HK-2 (cell line): Measurements from ENCODE around the gene CDR2.
A peak's percentile ranks its signal among the peaks of the same experiment; 100 is the strongest.
"Not testable (repeated sequence)": the region's sequence is repeated elsewhere in the genome, so short reads cannot be mapped to it uniquely, and the experiment has no call there.

Experiments
- DNase-seq: peaks from one replicate; pipeline ENCODE4 v3.0.0-alpha.2; 2018; ENCODE audit not compliant: unreplicated experiment

The CDR2 gene

DNA sequence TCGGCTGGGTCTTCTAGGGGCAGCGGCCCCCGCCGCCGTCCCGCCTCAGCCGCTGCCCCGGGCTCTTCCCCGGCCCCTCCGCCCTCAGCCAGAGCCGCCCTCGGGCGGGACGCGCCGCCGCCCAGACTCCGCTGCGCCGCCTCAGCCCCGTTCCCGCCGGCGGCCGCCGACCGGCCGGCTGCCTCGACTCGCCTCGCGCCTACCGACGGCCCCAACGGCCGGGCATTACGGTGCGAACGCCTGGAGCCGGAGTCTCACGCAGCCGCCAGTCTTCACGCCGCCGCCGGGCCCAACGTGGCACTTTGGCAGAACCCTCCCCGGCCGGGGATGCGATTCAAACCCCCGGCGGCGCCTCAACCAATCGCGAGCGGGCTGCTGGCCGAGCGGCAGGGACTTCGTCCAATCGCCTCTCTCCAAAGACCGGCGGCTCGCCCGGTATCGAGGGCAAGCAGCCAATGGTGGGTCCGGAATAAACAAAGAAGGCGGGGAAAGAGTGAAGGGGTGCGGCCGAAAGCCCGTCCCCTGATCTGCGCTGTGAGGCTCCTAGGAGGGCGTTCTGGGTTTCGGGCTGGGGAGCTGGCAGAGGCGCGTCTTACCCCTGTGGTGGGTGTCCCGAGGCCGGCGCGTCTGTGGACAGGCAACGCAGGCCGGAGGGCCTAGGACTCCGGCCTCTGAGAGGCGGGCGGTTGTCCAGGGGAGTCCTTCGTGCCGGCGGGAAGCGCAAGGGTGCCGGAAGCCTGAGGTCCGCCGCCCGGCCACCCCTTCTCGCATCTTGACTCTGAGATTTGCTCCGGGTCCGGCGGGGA lies at the start of gene CDR2:
CDR2 (minus strand) TSS at position 309 of the 806 bp plus-strand sequence. CDS start 310 bp downstream, outside the sequence.
- DNase-seq, result peak; percentile 95

DNA sequence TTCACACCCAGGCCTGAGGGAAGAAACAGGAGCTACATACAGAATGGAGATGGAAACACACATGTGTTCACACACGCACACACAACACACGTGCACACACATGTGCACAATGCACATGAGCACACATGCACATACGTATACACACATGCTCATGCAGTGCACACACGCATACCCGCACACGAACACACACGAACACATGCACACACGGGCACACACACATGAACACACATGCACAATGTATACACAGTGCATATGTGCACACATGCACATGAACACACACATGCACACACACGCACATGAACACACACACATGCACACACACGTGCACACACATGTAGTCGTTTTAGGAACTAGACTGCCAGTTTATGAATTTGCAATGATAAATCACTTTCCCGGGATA lies 49.3 kb upstream of the CDR2 start:
- DNase-seq, result no peak

DNA sequence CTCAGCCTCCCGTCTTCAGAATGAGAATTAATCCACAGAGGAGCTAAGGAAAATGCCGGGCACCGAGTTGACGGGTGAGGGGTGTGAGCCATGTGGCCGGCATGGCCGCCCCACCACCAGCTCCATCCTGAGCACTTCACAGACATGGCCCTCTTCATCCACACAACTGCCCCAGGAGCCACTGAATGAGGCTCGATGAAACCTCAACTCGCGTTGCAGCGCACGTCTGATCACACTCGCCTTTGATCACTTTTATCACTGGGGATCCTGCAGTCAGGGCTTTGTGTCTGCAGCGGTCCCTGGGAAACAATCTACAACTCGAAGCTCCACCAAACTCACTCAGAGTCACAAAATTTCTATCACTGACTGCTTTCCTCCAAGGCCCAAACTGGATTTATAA lies 46.7 kb upstream of the CDR2 start:
- DNase-seq, result no peak

- no peak for DNase-seq
Observed at GRCh38 chr16:22420606-22421135, 46.3 kb upstream of the CDR2 start.

DNA sequence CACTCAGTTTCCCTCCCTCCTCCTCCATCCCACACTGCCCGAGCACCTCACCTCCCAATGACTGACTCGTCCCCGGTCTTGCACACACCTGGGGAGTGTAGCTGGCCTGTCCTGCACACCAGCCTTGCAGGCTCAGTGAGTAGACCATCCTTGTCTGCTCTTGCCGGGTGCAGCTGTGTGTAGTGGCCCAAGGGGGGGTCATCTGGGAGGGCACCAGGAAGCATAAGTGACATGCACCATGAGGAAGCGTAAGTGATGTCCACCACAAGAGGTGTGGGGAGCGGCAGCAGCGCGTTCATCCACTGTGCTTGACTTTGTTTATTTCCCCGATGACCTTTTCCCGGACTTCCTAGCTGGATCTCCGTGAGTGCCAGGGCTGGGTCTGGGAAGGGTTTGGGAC lies 45.5 kb upstream of the CDR2 start:
- DNase-seq, result no peak

GRCh38 chr16:22418826-22419225 lies 44.4 kb upstream of the CDR2 start:
- no peak for DNase-seq

DNA sequence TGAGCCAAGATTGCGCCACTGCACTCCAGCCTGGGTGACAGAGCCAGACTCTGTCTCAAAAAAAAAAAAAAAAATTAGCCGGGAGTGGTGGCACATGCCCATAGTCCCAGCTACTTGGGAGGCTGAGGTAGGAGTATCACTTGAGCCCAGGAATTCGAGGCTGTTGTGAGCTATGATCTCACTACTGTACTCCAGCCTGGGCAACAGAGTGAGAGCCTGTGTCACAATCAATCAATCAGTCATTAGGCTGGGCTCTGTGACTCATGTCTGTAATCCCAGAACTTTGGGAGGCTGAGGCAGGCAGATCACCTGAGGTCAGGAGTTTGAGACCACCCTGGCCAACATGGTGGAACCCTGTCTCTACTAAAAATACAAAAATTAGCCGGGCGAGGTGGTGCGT lies 43.4 kb upstream of the CDR2 start:
- not testable (repeated sequence) for DNase-seq

DNA sequence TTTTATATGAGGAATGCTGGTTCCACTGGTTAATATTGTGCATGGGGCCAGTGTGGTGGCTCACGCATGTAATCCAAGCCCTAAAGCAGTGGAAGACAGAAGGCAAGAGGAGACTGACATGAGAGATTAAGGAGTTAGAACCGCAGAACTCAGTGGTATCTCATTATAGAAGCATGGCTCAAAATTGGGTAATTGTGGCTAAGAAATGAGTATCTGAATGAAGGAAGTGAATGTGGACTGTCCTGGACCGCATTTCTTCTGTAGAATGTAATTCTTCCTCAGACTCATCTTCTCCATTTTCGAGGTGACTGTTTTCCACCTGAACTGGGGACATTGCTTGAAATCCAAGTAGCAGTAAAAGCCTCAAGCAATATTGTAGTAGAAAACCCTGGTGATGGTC lies 42.6 kb upstream of the CDR2 start:
- no peak for DNase-seq

GRCh38 chr16:22413819-22414218 lies 39.4 kb upstream of the CDR2 start:
- DNase-seq, result no peak

- no peak for DNase-seq
Observed at GRCh38 chr16:22407486-22407885, 33.1 kb upstream of the CDR2 start.

DNA sequence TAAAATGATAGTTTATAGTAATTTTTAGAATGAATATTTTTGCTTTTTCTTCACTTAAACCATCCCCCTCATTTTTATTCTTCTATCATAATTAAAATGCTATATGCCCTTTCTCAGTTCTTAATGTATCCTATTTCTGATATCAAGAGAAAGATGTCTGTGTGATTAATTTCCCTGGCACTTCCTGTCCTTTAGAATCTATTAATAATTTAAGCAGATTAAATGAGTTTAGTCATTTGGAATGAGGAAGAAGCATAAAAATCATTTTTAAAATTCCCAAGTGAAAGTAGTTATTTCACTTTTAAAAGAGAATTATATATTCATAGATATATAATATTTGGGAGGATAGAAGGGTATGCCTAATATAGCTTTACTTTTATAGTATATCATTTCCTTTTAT lies 27.8 kb upstream of the CDR2 start:
- DNase-seq, result no peak

DNA sequence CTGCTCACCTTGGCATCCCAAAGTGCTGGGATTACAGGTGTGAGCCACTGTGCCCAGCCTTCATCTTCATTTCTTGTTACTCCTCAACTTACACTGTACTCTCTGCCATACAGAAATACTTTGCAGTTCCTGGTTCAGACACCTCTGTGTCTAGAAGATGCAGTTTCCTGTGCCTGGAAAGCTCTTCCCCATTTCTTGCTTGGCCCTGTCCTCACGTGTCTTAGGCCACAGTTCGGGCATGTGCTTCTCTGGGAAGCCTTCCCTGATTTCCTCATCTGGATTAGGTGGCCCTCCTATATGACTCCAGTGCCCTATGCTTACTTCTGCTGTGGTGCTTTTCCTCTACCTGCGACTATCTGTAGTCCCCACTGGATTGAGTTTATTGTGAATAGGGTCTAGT lies 26.5 kb upstream of the CDR2 start:
- no peak for DNase-seq

- DNase-seq, result no peak
Observed at GRCh38 chr16:22397931-22398330, 23.5 kb upstream of the CDR2 start.

DNA sequence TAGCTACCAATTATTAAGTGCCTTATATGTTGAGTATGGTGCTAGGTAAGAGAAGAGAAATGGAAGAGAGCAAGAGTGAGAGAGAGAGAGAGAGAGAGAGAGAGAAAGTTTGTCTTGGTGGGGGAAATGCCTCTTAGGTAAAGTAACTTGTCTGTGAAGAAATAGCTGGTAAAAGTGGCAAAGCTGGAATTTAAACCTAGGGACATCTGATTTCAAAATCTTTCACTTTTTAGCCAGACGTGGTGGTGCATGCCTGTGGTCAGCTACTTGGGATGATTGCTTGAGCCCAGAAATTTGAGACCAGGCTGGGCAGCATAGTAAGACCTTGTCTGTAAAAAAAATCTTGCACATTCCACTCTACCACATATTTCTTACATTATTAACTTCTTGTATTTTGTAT lies 23.0 kb upstream of the CDR2 start:
- peak; percentile 25 for DNase-seq

DNA sequence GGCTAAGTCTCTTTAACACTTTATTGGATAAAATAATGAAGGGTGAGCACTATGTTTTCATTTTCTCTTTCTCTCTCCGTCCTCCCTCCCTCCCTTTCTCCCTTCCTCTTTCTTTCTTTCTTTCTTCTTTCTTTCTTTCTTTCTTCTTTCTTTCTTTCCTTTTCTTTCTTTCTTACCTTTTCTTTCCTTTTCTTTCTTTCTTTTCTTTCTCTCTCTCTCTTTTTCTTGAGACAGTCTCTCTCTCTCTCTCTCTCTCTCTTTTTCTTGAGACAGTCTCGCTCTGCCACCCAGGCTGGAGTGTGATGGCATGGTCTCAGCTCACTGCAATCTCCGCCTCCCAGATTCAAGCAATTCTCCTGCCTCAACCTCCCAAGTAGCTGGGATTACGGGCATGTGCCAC lies 21.5 kb upstream of the CDR2 start:
- DNase-seq, result no peak

GRCh38 chr16:22394121-22394520 lies 19.7 kb upstream of the CDR2 start:
- no peak for DNase-seq

DNA sequence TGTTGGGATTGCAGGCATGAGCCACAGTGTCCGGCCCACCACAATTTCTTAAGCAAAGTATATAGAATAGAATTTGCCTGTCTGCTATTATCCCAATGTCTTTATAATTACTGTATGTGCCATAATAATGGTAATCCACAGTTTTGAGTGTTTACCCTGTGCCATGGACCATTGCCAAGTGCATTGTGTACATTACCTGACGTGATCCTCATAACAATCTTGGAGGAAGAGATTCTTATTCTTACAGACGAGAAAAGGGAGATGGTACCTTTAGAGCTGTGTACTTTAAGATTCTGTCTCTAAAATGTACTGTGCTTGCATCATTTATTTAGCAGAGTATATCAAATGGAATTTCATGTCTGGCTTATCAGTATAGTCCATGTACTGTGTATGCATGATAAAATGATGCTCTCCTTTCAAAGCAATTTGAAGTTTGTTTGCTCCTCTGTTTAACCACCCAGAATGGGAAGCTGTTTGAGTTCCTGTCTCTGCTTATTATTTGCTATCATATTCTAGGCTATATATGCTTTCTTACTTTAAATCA lies 13.8 kb upstream of the CDR2 start:
- no peak for DNase-seq

- no peak for DNase-seq
Observed at GRCh38 chr16:22386976-22387375, 12.6 kb upstream of the CDR2 start.

- no peak for DNase-seq
Observed at GRCh38 chr16:22385196-22385595, 10.8 kb upstream of the CDR2 start.

- DNase-seq, result no peak
Observed at GRCh38 chr16:22383827-22384226, 9.4 kb upstream of the CDR2 start.

DNA sequence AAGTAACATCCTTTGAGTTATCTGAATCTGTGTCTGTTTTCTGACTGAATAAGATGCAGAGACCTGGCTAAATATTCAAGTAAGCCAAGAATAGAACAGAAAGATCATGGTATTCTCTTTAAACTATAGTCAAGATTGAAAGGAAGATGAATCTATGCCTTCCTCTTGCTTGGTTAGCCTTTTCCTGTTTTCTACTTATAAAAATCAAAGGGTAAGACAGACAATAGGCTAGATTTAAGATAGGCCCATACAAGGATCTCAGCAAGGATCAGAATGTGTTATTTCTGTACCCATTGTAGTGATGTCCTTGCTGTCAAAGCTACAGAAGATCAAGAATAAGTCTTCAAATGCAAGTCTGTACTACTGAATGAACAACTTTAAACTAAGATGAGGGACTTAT lies 7.0 kb upstream of the CDR2 start:
- DNase-seq, result no peak

DNA sequence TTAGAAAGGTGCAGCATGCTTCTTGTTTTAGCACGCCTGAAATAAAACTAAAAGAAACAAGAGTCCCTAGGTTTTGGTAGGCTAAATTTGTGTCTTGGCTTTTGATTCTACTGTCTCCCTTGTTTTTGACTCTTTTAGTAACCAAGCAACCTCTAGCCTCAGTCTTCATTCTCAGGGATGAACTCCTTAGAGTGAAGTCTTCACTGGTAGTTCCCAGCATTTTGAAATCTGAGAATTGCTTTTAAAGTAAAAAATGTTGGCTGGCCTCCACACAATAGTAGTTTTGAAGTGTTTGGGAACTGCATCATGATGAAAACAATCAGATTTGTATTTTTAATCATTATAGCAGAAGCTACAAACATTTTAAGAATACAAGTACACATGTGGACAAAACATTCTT lies 6.1 kb upstream of the CDR2 start:
- DNase-seq, result no peak

GRCh38 chr16:22379656-22380055 lies 5.2 kb upstream of the CDR2 start:
- no peak for DNase-seq
